Measurements from ENCODE around the gene NAV1. TPM values are rescaled to one million over a fixed set of nuclear protein-coding genes. Genes with fewer than 3 reads are reported as not detected.
"Not testable (repeated sequence)": the region's sequence is repeated elsewhere in the genome, so short reads cannot be mapped to it uniquely, and the experiment has no call there.

The NAV1 gene
- total and polyA plus RNA-seq, 4 donors = 1.1 to 2.0 (median 1.3) TPM

DNA sequence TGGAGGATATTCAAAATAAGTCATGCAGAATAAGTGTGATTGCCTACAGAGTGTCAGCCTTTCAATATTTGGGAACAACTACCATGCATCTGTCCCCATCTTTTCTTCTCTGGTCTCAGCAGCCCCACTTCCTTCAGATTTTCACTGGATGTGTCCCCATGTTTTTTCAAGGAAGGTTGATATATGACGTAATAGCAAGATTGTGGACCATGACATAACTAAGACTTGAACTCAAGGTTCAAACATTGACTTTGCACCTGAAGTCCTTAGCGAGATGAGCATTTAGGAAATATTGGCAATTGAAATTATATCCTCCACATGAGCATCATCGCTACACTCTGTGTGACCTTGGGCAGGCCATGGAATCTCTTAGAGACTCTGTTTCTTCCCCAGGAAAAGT lies 5.8 kb downstream of the NAV1 start:
- no peak for DNase-seq (ENCODE audit: low spot score)
- Histone ChIP-seq H3K9me3 (ENCODE audit: control insufficient read depth in 4 of 4, low read length in 3 of 4) (no peaks in the 10 kb centered on the region), H3K27me3 (ENCODE audit: control insufficient read depth in 4 of 4, insufficient read depth in 4 of 4, low read length in 3 of 4) (peaks cover 0 to under 1% (median 0%) of the 10 kb centered on the region in 4 donors), H3K4me3 (ENCODE audit: low read depth in 1 of 3, low read length in 3 of 3) (no peak overlapping the region), H3K36me3 (ENCODE audit: control insufficient read depth in 4 of 4, insufficient read depth in 3 of 4, low read depth in 1 of 4, low read length in 3 of 4) (no peaks in the 10 kb centered on the region), H3K4me1 (ENCODE audit: control insufficient read depth in 4 of 4, insufficient read depth in 4 of 4, low read length in 3 of 4) (peaks cover 0 to 2% (median under 1%) of the 10 kb centered on the region in 4 donors), H3K9ac (ENCODE audit: low read depth in 1 of 2, low read length in 2 of 2) (no peak overlapping the region), H3K27ac (ENCODE audit: low read depth in 1 of 2, low read length in 2 of 2) (no peak overlapping the region)
- TF ChIP-seq SP1 (IDR thresholded peaks at IDR 0.05) (no peak), GABPA (IDR thresholded peaks at IDR 0.05 in 1 of 2, conservative IDR thresholded peaks at IDR 0.05 in 1 of 2) (no peak)
- WGBS = 97% methylated on average over 3 of the region's 3 CpGs

GRCh38 chr1:201545851-201546492 lies 7.0 kb downstream of the NAV1 start:
- no peak for DNase-seq (ENCODE audit: low spot score)
- 63% methylated on average over 9 of the region's 9 CpGs for WGBS
- Histone ChIP-seq H3K27ac (ENCODE audit: low read depth in 1 of 2, low read length in 2 of 2) (no peak overlapping the region), H3K4me3 (ENCODE audit: low read depth in 1 of 3, low read length in 3 of 3) (no peak overlapping the region), H3K4me1 (ENCODE audit: control insufficient read depth in 4 of 4, insufficient read depth in 4 of 4, low read length in 3 of 4) (no peaks in the 10 kb centered on the region), H3K9me3 (ENCODE audit: control insufficient read depth in 4 of 4, low read length in 3 of 4) (no peaks in the 10 kb centered on the region), H3K27me3 (ENCODE audit: control insufficient read depth in 4 of 4, insufficient read depth in 4 of 4, low read length in 3 of 4) (no peaks in the 10 kb centered on the region), H3K36me3 (ENCODE audit: control insufficient read depth in 4 of 4, insufficient read depth in 3 of 4, low read depth in 1 of 4, low read length in 3 of 4) (no peaks in the 10 kb centered on the region), H3K9ac (ENCODE audit: low read depth in 1 of 2, low read length in 2 of 2) (no peak overlapping the region)
- no peak for TF ChIP-seq YY1 (IDR thresholded peaks at IDR 0.05)
- TF ChIP-seq SP1 (IDR thresholded peaks at IDR 0.05) = no peak
- TF ChIP-seq, protein P1, sequence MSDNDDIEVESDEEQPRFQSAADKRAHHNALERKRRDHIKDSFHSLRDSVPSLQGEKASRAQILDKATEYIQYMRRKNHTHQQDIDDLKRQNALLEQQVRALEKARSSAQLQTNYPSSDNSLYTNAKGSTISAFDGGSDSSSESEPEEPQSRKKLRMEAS (IDR thresholded peaks at IDR 0.05) = no peak
- TF ChIP-seq FOXA1 (IDR thresholded peaks at IDR 0.05) = no peak

- not testable (repeated sequence) for H3K36me3 ChIP-seq (ENCODE audit: control insufficient read depth in 4 of 4, insufficient read depth in 3 of 4, low read depth in 1 of 4, low read length in 3 of 4); H3K27ac ChIP-seq (ENCODE audit: low read depth in 1 of 2, low read length in 2 of 2); H3K27me3 ChIP-seq (ENCODE audit: control insufficient read depth in 4 of 4, insufficient read depth in 4 of 4, low read length in 3 of 4); H3K9ac ChIP-seq (ENCODE audit: low read depth in 1 of 2, low read length in 2 of 2); H3K9me3 ChIP-seq (ENCODE audit: control insufficient read depth in 4 of 4, low read length in 3 of 4); H3K4me1 ChIP-seq (ENCODE audit: control insufficient read depth in 4 of 4, insufficient read depth in 4 of 4, low read length in 3 of 4); DNase-seq (ENCODE audit: low spot score); H3K4me3 ChIP-seq (ENCODE audit: low read depth in 1 of 3, low read length in 3 of 3)
- 94% methylated on average over 5 of the region's 5 CpGs for WGBS
Observed at GRCh38 chr1:201549522-201549921, 10.6 kb downstream of the NAV1 start.

DNA sequence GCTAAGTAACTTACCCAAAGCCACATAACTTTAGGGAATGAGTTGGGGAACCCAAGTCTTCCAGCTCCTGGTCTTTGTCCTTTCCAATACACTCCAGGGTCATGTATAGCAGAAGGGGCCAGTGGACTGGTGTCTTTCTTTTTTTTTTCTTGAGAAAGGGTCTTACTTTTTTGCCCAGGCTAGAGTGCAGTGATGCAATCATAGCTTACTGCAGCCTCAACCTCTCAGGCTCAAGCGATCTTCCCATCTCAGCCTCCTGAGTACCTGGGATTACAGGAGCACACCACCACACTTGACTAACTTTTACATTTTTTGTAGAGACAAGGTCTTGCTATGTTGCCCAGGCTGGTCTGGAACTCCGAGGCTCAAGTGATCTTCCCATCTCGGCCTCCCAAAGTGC lies 12.2 kb downstream of the NAV1 start:
- no peak overlapping the region for H3K9ac ChIP-seq (ENCODE audit: low read depth in 1 of 2, low read length in 2 of 2)
- no peak overlapping the region for H3K27ac ChIP-seq (ENCODE audit: low read depth in 1 of 2, low read length in 2 of 2)
- no peaks in the 10 kb centered on the region for H3K4me1 ChIP-seq (ENCODE audit: control insufficient read depth in 4 of 4, insufficient read depth in 4 of 4, low read length in 3 of 4)
- TF ChIP-seq REST (IDR thresholded peaks at IDR 0.05) = no peak
- no peaks in the 10 kb centered on the region for H3K36me3 ChIP-seq (ENCODE audit: control insufficient read depth in 4 of 4, insufficient read depth in 3 of 4, low read depth in 1 of 4, low read length in 3 of 4)
- 99% methylated on average over 3 of the region's 3 CpGs for WGBS
- H3K4me3 ChIP-seq (ENCODE audit: low read depth in 1 of 3, low read length in 3 of 3) = no peak overlapping the region
- H3K9me3 ChIP-seq (ENCODE audit: control insufficient read depth in 4 of 4, low read length in 3 of 4) = no peaks in the 10 kb centered on the region
- H3K27me3 ChIP-seq (ENCODE audit: control insufficient read depth in 4 of 4, insufficient read depth in 4 of 4, low read length in 3 of 4) = no peaks in the 10 kb centered on the region
- DNase-seq (ENCODE audit: low spot score) = no peak
